RWPE2 (cell line): Measurements from ENCODE around the gene PLCH2.

Source experiments
- ATAC-seq: fragments of 200-7000 bp; cut with Tn5 transposase; 3 replicates; pipeline ENCODE4 v1.9.1; 2021; ENCODE audit warnings: low read depth
- DNase-seq: peaks from one replicate; pipeline ENCODE4 v3.0.0-alpha.2; 2020; ENCODE audit warnings: low spot score
- H3K27ac ChIP-seq: fragments of 450-650 bp; 2 replicates; pipeline ENCODE4 v1.5.1; 2017; ENCODE audit warnings: mild to moderate bottlenecking; ENCODE audit not compliant: poor library complexity, severe bottlenecking
- H3K27me3 ChIP-seq: fragments of 250-450 bp; sonication (Bioruptor Pico); 2 replicates; pipeline ENCODE4 v1.5.1; 2021; ENCODE audit warnings: mild to moderate bottlenecking, moderate library complexity; ENCODE audit not compliant: insufficient read depth, poor library complexity, severe bottlenecking
- H3K36me3 ChIP-seq: fragments of 250-450 bp; sonication (Bioruptor Pico); 2 replicates; pipeline ENCODE4 v1.5.1; 2020; ENCODE audit warnings: low read depth, mild to moderate bottlenecking, moderate library complexity
- H3K4me1 ChIP-seq: fragments of 250-450 bp; sonication (Bioruptor Pico); 2 replicates; pipeline ENCODE4 v1.5.1; 2021; ENCODE audit warnings: mild to moderate bottlenecking, moderate library complexity; ENCODE audit not compliant: insufficient read depth, poor library complexity, severe bottlenecking
- H3K4me3 ChIP-seq: fragments of 250-450 bp; sonication (Bioruptor Pico); 2 replicates; pipeline ENCODE4 v1.5.1; 2021; ENCODE audit warnings: mild to moderate bottlenecking, moderate library complexity; ENCODE audit not compliant: severe bottlenecking
- H3K9me3 ChIP-seq: fragments of 250-450 bp; sonication (Bioruptor Pico); 2 replicates; pipeline ENCODE4 v1.5.1; 2021; ENCODE audit warnings: mild to moderate bottlenecking, moderate library complexity; ENCODE audit not compliant: severe bottlenecking
- CTCF ChIP-seq: fragments of 450-650 bp; IDR thresholded peaks from one replicate; pipeline ENCODE4 v1.5.1; 2017; ENCODE audit warnings: mild to moderate bottlenecking, moderate library complexity; ENCODE audit not compliant: poor library complexity, severe bottlenecking

The PLCH2 gene

GRCh38 chr1:2441746-2442145 lies 34.3 kb upstream of the PLCH2 start:
- Histone ChIP-seq H3K36me3 (peaks cover 13% of the 10 kb centered on the region; the same call in 1 of the 2 replicates), H3K27me3 (no peaks in the 10 kb centered on the region), H3K9me3 (no peaks in the 10 kb centered on the region), H3K27ac (no peak overlapping the region), H3K4me3 (no peak overlapping the region), H3K4me1 (no peaks in the 10 kb centered on the region)
- ATAC-seq, result no peak
- DNase-seq, result no peak
- no peak for TF ChIP-seq CTCF

GRCh38 chr1:2442661-2443060 lies 33.4 kb upstream of the PLCH2 start:
- no peaks in the 10 kb centered on the region for H3K27me3 ChIP-seq
- no peaks in the 10 kb centered on the region for H3K4me1 ChIP-seq
- TF ChIP-seq CTCF, result no peak
- H3K4me3 ChIP-seq, result no peak overlapping the region
- no peak overlapping the region for H3K27ac ChIP-seq
- peaks cover 9% of the 10 kb centered on the region; the same call in 1 of the 2 replicates for H3K36me3 ChIP-seq
- ATAC-seq, result no peak
- H3K9me3 ChIP-seq, result no peaks in the 10 kb centered on the region
- DNase-seq, result no peak

GRCh38 chr1:2443277-2444137 lies 32.6 kb upstream of the PLCH2 start:
- Histone ChIP-seq H3K4me3 (no peak overlapping the region), H3K27me3 (no peaks in the 10 kb centered on the region)
- no peak for ATAC-seq

GRCh38 chr1:2444138-2444591 lies 31.9 kb upstream of the PLCH2 start:
- Histone ChIP-seq H3K4me1 (no peaks in the 10 kb centered on the region), H3K27ac (no peak overlapping the region), H3K27me3 (no peaks in the 10 kb centered on the region), H3K9me3 (no peaks in the 10 kb centered on the region), H3K4me3 (no peak overlapping the region), H3K36me3 (peaks cover 4% of the 10 kb centered on the region; the same call in 1 of the 2 replicates)
- DNase-seq (no peak), ATAC-seq (no peak)
- TF ChIP-seq CTCF, result no peak

More at GRCh38 chr1:2443277-2444137, 32.6 kb upstream of the PLCH2 start:
- H3K4me1 ChIP-seq, result no peaks in the 10 kb centered on the region
- peaks cover 4% of the 10 kb centered on the region; the same call in 1 of the 2 replicates for H3K36me3 ChIP-seq
- no peaks in the 10 kb centered on the region for H3K9me3 ChIP-seq
- TF ChIP-seq CTCF, result no peak
- no peak for DNase-seq
- no peak overlapping the region for H3K27ac ChIP-seq
